ENCODE data around the gene OXSR1.
"Not testable (repeated sequence)": the region's sequence is repeated elsewhere in the genome, so short reads cannot be mapped to it uniquely, and the experiment has no call there.

Gene OXSR1

DNA sequence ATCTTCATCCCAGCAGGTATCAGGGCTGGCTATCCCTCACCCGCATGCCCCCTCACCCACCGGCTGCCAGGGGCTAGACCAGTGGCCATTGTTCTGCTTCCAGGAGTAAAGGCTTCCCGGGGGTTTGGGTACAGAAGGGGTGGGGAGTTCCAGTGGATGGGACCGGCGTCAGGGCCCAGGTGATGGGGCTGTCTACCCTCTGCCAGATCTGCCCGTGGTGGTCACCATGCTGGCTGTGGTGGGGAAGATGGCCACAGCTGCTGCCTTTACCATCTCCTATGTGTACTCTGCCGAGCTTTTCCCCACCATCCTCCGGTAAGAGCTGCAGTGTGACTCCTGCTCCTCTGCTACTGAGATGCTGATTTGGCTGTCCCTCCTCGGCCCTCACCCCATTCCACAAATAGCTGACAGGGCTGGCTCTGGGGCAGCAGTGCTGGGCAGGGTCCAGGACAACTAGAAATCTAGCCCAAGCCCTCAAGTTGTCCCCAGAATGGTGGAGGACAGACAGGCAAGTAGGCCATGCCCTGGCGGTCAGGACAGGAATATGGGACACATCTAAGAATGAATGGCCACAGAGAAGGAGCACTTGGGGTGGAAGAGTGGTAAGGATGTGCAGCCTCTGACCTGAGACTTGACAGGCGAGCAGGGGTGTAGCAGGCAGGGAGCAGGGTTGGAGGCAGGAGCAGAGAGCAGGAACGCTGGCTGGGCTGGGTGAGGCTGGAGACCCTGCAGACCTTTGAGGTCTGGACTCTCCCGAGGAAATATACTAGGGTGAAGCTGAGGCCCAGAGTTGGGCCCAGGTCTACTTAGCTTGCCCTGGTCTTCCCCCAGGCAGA lies 111.0 kb downstream of the OXSR1 start:
- DNase-seq: no peak

DNA sequence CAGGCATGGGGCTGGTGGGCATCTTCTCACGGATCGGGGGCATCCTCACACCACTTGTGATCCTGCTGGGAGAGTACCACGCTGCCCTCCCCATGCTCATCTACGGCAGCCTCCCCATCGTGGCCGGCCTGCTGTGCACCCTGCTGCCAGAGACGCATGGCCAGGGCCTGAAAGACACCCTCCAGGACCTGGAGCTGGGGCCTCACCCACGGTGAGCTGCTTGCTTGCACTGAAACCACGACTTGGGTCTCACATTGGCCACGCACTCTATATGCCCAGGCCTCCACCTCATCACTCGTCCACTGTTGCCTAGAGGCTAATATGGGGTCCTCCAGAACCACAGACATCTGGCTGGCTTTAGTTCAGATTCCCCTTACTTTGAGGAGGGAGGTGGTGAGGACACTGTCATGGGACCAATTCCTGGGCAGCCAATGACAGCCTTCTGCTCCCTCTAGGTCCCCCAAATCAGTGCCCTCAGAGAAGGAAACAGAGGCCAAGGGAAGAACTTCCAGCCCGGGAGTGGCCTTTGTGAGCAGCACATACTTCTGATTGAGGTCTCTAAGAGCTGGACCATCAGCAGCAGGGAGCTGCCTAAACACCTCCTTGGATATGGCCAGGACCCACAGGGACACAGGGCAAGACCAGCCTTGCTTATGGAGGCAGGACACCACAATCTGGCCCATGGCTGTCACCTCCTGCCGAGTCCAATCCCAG lies 111.7 kb downstream of the OXSR1 start:
- no peak for DNase-seq

DNA sequence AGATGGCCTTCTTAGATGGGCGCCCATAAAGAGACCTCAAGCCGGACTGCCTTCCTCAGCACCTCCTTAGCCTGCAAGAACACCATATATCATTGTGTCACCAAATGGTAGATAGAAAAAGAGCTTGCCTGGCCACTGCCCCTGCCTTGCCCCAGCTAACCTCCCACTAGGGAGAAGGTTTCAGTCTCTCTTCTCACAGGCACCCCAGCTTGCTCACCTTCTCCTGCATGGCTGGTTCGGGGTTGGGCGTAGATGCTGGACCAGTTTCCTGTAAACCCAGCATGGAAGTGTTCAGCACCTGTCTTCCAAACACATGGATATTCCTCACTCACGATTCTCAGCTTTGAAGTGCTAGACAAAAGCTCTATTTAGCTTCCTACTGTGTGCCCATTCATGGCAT lies 113.5 kb downstream of the OXSR1 start:
- DNase-seq: no peak

DNA sequence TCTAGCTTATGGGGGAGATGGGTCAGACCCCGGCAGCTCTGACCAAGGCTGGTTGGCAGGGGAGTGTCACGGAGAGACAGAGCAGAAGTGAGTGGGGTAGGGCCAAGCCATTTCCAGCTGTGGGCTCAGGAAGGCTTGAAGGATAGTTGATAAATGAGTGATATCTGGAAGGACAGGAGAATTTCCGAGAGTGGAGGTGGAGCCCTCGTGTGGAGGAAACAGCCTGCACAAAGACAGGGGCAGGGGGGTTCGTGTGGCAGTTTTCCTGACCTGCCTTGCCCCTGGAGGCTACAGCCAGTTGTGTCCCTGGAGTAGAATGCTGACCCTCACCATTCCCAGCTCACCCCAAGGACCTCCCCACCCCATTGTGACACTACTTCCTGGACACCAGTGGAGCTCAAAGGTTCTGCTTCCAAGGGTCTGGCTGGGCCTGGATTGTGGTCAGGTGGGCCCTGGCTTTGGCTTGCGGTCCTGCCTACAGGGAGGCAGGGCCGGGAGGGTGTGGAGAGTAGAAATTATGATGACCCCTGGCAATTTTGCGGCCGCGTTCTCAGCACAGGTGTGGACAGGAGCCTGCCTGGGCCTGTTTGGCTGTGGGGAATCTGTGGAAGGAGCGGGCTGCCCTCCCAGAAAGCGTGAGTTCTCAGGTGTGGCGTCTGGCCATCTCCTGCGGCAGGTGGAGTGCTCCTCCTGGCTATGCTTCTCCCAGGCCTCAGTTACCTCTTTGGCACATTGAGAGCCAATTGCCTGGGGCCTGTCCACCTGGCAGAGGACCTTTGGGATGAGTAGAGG lies 116.8 kb downstream of the OXSR1 start, which contains the start of gene SLC22A14:
SLC22A14 (plus strand) TSS at position 400 of the 792 bp plus-strand sequence. CDS start 23,733 bp downstream, outside the sequence.
- no peak for DNase-seq

DNA sequence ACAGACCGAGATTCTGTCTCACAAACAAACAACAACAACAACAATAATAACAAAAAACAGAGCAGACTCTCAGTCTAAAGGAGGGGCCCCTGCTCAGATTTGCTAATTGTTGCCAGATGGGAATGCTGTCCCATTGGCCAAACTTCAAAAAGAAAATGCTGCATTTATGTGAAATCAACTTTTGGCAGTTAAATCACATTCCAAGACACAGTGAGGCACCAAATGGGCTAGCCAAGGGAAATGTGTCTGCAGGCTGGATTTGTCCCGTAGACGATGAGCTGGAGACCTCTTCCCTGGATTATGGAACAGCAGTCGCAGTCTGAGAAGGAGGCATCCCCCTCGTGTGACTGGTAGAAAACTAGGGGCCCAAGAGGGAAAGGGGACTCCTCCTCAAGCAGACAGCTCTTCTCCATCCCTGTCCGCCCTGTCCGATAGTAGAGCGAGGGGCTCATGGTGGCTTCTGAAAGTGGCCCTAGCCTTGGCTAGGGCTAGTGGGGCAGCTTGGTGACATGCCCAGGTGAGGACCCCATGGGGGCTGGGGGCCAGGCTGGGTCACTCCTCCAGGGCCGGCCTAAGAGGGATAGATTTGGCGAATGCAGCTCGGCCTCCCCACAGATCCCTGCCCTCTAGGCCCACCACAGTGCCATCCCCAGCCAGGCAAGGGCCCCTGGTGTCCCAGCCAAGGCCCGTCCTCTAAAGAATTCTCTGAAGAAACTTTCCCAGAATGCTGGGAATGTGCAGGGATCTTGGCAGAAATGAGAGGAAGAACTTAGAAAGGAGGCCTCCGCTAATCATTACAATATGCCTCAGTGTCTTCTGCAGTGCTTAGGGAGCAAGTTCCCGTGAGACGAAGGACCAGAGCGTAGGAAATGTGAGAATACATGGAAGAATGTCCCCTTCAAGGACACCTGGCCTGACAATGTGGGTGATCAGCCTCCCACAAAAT lies 118.7 kb downstream of the OXSR1 start:
- DNase-seq: no peak

DNA sequence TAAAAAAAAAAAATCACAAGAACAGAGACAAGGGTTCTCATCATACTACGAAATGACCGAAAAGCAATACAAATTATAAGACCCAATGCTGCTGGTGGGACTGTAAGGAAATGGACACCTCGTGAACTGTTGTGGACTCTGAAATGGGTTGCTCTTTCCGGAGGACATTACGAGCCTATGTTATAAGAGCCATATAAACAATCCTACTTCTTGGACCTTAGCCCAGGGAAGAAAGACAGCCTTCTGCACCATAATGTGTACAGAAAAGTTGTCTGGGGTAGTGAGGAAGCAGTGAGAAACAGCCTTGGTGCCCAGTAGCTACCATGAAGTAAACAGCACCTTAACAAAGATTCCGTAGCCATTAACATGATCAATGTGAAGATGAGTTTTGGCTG lies 119.4 kb downstream of the OXSR1 start:
- DNase-seq: no peak

DNA sequence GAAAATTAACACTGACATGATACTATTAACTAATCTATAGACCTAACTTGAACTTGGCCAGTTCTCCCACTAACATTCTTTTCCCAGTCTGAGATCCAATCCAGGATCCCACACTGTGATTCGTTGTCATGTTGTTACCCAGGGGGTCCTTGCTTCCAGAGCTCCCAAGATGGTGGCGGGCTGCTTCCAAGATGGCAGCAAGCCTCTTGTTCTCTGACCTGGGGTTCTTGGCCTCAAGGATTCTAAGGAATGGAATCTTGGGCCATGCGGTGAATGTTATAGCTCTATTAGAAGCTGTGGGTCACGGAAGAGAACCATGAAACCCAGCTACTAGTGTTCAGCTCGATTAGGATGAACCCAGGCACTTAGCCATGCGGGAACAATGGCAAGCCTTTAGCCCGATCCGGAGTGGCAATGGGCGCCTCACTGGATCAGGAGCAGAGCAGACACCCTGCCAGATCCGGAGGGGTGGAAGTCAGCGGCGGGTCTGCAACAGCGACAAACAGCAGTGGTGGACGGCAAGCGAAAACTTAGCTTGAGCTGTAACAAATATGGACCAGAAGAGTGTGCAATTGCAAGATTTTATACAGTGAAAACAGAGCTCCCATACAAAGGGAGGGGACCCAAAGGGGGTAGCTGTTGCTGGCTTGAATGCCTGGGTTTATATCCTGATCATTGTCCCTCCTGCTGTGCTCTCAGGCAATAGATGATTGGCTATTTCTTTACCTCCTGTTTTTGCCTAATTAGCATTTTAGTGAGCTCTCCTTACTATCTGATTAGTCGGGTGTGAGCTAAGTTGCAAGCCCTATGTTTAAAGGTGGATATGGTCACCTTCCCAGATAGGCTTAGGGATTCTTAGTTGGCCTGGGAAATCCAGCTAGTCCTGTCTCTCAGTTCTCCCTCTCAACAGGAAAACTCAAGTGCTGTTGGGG lies 124.2 kb downstream of the OXSR1 start:
- DNase-seq: not testable (repeated sequence)

DNA sequence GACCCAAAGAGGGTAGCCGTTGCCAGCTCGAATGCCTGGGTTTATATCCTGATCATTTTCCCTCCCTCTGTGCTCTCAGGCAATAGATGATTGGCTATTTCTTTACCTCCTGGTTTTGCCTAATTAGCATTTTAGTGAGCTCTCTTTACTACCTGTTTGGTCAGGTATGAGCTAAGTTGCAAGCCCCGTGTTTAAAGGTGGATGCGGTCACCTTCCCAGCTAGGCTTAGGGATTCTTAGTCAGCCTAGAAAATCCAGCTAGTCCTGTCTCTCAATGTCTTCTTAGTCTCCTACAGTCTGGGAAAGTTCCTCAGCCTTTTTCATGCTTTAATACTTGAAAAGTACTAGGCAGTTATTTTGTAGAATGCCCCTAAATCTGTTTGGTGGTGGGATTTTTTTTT lies 131.7 kb downstream of the OXSR1 start:
- not testable (repeated sequence) for DNase-seq

DNA sequence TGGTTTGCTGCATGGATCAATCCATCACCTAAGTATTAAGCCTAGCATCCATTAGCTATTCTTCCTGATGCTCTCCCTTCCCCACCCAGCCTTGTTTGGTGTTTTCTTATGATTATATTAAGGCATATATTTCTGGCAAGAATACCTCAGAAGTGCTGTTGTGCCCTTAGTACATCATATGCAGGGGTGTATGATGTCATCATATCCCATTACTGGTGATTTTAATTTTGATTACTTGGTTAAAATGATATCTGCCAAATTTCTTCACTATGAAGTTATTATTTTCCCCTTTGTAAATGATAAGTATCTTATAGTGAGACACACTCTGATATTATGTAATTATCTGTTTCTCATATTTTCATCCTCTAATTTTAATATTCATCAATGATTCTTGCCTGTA lies 132.2 kb downstream of the OXSR1 start:
- DNase-seq: no peak

DNA sequence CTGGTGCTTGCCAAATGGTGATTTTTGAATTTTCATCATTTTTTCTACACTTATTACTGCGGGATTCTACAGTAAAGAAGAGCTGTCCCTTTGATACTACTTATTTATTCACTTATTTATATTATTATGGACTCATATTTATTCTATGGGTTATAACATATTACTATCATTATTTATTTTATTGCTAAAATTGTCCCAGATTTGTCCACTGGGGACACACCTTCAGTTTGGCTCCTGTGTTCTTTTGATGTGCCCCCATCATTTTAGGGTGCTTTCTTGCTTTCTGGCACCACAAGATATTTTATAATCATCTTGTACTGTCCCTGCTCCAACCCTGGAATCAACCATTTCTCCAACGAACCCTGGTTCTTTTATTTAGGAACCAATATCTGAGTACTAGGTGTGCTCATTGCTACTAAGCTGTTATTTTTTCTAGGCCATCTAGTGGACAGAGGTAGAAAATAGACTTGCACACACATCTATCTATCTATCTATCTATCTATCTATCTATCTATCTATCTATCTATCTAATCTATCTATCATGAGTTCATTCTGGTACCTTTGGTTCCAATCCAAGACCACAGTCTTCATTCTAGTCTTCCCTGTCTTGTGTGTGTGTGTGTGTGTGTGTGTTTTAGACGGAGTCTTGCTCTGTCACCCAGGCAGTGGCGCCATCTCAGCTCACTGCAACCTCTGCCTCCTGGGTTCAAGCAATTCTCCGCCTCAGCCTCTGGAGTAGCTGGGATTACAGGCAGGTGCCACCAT lies 132.8 kb downstream of the OXSR1 start:
- no peak for DNase-seq

All from NCI-H1417 treated with DMSO at 0.1 percent for 48 hours (cell line).